NT2/D1 (cell line): Measurements from ENCODE around the gene GOT2.
A peak's percentile ranks its signal among the peaks of the same experiment; 100 is the strongest.
"Not testable (repeated sequence)": the region's sequence is repeated elsewhere in the genome, so short reads cannot be mapped to it uniquely, and the experiment has no call there.

ENCODE experiments used
- DNase-seq: peaks from one replicate; pipeline ENCODE4 v3.0.0-alpha.2; 2011; ENCODE audit warnings: low read depth, low spot score
- H3K27me3 ChIP-seq: 2 replicates; pipeline ENCODE4 v1.6.0; 2011; ENCODE audit warnings: mild to moderate bottlenecking; ENCODE audit not compliant: insufficient read length, insufficient read depth
- H3K36me3 ChIP-seq: 2 replicates; pipeline ENCODE4 v1.6.1; 2011; ENCODE audit warnings: mild to moderate bottlenecking, low read length, mixed read lengths; ENCODE audit not compliant: insufficient read depth, insufficient read length
- H3K4me1 ChIP-seq: 2 replicates; pipeline ENCODE4 v1.5.1; 2011; ENCODE audit not compliant: insufficient read depth, insufficient read length
- H3K4me3 ChIP-seq: 2 replicates; pipeline ENCODE4 v1.5.1; 2011; ENCODE audit warnings: low read depth; ENCODE audit not compliant: insufficient read length
- H3K9ac ChIP-seq: 2 replicates; pipeline ENCODE4 v1.6.0; 2011; ENCODE audit warnings: low read depth; ENCODE audit not compliant: insufficient read length
- H3K9me3 ChIP-seq: 2 replicates; pipeline ENCODE4 v1.5.1; 2011; ENCODE audit warnings: mild to moderate bottlenecking, low read length; ENCODE audit not compliant: insufficient read depth
- SUZ12 ChIP-seq: IDR thresholded peaks from 2 replicates; pipeline ENCODE4 v1.6.1; 2011; ENCODE audit not compliant: insufficient read length, insufficient read depth; ENCODE audit errors: extremely low read depth
- YY1 ChIP-seq: IDR thresholded peaks from 2 replicates; pipeline ENCODE4 v1.6.1; 2011; ENCODE audit not compliant: insufficient read length, insufficient read depth
- ZNF274 ChIP-seq: IDR thresholded peaks from 2 replicates; pipeline ENCODE4 v1.6.1; 2011; ENCODE audit warnings: mild to moderate bottlenecking, low read depth, low read length

GOT2 gene

DNA sequence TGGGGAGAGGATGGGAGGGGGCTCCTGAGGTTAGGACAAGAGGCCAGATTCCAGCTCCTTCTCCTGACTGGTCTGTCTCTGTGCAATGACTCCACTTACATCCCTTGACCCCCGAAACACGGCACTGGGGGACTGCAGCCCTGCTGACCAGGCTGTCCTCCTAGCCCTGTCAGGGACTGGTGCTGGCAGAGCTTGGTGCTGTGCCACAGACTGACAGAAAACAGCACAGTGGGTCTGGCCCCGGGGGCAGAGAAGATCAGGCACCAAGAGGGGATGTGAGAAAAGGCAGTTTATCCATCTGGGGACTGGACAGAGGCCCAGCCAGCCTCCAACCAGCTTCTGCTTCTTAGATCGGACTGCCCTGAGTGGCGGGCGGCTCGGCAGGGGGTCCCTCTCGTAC, 68.9 kb downstream of the GOT2 start:
- H3K4me3 ChIP-seq = no peak overlapping the region
- TF ChIP-seq SUZ12 = no peak
- TF ChIP-seq YY1 = no peak
- TF ChIP-seq ZNF274 = no peak
- no peak overlapping the region for H3K9ac ChIP-seq
- no peaks in the 10 kb centered on the region for H3K9me3 ChIP-seq
- DNase-seq = no peak
- H3K27me3 ChIP-seq = no peaks in the 10 kb centered on the region
- peaks cover 24% of the 10 kb centered on the region for H3K36me3 ChIP-seq
- H3K4me1 ChIP-seq = peaks cover 2% of the 10 kb centered on the region

DNA sequence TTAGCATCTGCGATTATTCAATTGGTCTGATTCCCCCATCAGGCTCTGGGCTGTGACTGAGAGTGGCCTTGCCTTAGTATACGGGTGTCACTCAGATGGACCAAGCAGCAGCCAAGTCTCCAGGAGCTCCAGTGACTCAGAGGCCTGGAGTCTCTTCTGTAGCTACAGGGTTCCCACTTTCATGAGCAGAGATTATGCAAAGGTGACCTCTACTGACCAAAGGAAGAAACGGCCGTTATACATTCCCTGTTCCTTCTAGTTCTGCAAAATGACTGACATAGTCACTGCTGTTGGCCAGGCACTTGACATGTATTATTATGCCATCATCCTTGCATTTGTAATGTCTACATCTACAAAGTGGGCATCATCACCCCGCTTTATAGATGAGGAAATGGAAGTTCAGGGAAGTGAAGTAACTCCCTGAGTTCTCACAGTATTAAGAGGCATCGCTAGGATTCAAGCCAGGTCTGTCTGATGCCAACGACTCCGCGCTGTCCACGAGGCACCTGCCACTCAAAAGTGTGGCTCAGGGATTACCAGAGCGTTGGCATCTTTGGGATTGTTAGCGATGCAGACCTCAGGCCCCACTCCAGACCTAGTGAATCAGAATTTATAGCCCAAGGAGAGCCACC, 72.8 kb downstream of the GOT2 start:
- Histone ChIP-seq H3K27me3 (no peaks in the 10 kb centered on the region), H3K36me3 (peaks cover 3% of the 10 kb centered on the region), H3K4me1 (peaks cover 2% of the 10 kb centered on the region), H3K9me3 (no peaks in the 10 kb centered on the region), H3K4me3 (no peak overlapping the region), H3K9ac (no peak overlapping the region)
- peak; percentile 63 for DNase-seq
- TF ChIP-seq ZNF274 (no peak), SUZ12 (no peak), YY1 (no peak)

- H3K9me3 ChIP-seq, H3K27me3 ChIP-seq, H3K36me3 ChIP-seq, H3K4me1 ChIP-seq, H3K9ac ChIP-seq, DNase-seq, H3K4me3 ChIP-seq: not testable (repeated sequence)
These were observed 74.2 kb downstream of the GOT2 start for GRCh38 chr16:58659911-58660310.

DNA sequence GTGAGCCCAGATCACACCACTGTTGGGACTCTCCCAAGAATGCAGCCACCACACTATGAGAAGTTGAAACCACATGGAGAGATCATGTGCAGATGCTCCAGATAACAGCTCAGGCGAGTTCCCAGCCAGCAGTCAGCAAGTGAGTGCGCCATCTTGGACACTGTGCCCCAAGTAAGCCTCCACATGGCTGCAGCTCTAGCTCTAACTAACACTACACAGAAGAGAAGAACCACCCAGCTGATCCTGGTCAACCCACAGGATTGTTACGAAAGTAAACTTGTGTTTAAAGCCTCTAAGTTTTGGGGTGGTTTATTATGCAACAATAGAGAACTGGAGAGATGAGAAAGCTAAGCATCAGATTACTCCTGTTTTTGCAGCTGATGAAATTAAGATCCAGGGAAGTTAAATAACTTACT, 75.3 kb downstream of the GOT2 start:
- Histone ChIP-seq H3K27me3 (peaks cover 12% of the 10 kb centered on the region), H3K9ac (no peak overlapping the region), H3K36me3 (no peaks in the 10 kb centered on the region), H3K4me1 (no peaks in the 10 kb centered on the region), H3K9me3 (no peaks in the 10 kb centered on the region), H3K4me3 (no peak overlapping the region)
- DNase-seq = no peak
- TF ChIP-seq YY1 (no peak), ZNF274 (no peak), SUZ12 (no peak)
